HG03159 (cell line): Measurements from ENCODE around the gene P3R3URF.

Experiments used
- ATAC-seq: cut with Tn5 transposase; IDR thresholded peaks from one replicate; pipeline ENCODE4 v1.9.1; 2021; ENCODE audit warnings: mild to moderate bottlenecking, moderate library complexity; ENCODE audit not compliant: unreplicated experiment

P3R3URF gene

DNA sequence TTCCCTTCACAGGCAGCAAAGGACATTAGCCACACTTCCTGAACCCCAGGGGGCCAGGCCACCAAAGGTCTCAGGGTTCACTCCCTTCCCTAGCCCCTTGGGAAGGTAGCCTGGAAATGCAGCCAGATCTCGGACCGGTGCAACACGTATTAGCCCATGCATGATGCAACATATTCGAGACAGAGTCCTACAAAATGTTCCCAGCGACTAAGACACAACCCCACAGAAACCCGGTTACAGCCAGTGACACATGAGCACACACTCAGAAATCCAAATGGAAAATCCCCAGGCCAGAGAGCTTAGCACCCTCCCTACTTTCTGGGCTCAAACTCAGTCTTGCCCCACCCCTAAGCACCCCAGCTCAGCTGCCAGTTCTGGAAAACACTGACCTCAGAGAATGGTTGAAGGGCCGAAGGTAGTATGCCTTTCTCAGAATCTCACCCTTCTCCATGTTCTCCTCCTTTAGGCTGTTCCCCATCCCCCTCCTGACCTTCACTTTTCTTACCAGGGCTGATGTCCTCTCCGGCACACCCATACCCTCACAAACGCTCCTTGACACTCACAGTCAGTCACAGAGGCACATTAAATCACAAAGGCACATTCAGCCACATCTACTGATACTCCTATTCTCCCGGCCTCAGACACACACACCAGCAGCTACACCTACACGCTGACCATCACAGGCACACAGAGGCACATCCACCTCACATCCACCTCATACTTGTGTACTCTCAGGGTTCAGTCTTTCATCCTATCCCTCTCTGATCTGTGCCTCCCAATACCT lies 1.6 kb downstream of the P3R3URF start, which contains the start of gene TSPAN1:
Gene TSPAN1, plus strand, starts transcription at position 640 of the 784 bp plus-strand sequence. CDS start 6,021 bp downstream, outside the sequence.
- ATAC-seq = no peak

DNA sequence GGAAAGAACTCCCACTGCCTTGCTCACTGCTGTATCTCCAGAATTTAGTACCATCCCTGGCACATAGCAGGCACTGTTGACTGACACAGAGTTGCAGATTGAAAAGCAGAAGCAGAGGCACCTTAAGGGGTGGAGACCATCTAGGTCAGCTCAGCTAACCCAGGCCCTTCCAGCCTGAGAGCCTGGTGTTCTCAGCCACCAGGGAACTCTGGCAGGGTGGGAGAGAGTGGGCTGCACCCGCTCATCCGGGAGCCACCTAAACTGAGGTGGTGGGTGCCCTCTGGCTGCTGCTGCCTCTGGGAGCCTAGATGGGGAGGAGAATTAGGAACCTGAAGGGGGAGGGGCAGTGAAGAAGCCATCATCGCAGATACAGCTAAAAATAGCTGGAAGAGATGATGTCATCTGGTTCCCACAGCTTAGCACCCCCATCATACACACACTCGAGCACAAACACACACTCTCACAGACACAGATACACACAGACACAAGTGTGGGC lies 2.9 kb downstream of the P3R3URF start:
- no peak for ATAC-seq

DNA sequence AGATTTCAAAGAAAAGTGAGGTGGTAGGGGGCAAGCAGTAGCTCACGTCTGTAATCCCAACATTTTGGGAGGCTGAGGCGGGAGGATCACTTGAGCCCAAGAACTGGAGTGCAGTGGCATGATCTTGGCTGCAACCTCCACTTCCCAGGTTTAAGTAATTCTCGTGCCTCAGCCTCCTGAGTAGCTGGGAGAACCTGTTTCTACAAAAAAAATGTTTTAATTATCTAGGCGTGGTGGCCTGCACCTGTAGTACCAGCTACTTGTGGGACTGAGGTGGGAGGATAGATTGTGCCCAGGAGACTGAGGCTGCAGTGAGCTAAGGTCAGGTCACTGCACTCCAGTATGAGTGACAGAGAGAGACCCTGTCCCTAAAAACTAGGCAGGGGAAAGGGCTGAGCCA lies 4.0 kb downstream of the P3R3URF start:
- no peak for ATAC-seq

DNA sequence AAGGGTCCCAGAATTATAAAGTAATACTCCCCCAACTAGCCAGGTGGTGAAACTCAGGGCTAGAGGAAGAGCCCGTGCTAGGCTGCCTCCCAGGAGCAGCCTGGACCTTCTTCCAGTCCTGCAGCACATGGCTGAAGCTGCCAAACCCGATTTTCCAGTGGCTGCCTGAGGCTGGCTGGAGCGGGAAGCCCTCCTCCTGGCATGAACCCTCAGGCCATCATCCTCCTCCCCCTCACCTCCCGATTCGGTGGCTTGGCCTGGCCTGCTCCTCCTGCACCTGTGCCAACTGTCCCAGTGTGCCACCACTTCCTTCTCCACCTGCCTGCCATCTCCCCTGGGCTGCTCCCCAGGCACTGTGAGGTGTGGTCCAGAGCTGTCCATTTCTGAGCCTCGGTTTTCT lies 4.4 kb downstream of the P3R3URF start:
- no peak for ATAC-seq

DNA sequence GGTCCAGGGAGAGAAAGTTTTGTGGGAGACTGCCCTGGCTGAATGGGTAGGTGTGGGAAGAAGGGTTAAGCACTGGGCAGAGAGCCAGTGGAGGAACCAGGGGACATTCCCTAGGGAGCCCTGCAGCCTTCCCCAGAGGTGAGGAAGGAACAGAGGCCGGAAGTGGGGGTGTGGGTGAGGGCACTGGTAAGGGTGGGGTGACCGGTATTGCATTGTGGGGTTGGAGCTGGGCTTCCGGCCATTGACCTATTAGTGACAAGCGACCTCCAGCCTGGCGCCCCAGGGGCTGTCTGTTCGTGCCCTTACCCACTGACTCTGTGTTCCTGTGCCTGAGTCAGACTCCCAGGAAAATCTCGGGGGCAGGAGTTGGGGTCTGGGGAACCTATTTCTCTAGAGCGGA lies 4.9 kb downstream of the P3R3URF start:
- no peak for ATAC-seq

DNA sequence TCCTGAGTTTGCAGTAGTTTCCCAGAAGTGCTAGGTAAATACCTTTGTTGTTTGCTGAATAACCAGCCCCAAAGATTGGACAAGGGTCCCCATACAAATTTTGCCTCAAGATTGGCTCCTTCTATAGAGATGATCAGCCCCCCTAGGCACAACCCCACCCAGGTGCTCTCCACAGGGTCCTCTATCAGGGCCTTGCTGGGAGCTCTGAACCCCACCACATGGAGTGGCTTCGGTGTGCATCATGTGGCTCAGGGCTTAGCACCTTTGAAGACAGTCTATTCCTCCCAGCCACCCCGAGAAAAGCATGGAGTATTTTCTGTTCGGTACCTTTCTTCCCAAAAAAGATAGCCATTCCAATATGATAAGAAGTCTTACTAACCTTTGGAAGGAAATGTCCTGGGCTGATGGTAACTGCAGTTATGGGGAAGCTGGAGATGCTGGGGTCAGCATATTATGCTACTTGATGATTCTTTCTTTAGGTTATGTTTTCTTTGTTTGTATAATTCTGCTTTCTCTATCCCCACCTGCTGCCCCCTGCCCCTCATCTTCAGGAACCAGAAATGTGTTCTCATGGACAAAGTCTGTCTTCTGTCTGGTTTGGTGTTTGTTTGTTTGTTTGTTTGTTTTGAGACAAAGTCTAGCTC lies 6.4 kb downstream of the P3R3URF start:
- ATAC-seq = no peak

DNA sequence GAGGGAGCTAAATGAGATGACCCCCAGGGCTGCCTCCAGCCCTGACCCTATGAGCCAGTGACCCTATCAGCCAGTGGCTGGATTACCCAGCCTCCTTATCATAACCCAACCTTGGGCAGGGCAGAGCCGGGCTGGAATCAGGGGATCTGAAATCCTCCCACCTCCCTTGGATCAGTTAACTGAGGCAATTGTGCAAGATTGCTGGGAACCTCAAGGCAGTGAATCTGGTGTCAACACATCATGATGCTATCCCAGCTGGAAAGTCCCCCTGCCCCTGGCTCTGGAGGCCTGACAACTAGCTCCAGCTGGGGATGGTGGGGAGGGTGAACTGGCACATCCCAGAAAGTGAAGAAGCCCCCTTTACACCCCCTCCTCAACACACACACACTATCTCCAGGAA lies 7.8 kb downstream of the P3R3URF start:
- no peak for ATAC-seq

DNA sequence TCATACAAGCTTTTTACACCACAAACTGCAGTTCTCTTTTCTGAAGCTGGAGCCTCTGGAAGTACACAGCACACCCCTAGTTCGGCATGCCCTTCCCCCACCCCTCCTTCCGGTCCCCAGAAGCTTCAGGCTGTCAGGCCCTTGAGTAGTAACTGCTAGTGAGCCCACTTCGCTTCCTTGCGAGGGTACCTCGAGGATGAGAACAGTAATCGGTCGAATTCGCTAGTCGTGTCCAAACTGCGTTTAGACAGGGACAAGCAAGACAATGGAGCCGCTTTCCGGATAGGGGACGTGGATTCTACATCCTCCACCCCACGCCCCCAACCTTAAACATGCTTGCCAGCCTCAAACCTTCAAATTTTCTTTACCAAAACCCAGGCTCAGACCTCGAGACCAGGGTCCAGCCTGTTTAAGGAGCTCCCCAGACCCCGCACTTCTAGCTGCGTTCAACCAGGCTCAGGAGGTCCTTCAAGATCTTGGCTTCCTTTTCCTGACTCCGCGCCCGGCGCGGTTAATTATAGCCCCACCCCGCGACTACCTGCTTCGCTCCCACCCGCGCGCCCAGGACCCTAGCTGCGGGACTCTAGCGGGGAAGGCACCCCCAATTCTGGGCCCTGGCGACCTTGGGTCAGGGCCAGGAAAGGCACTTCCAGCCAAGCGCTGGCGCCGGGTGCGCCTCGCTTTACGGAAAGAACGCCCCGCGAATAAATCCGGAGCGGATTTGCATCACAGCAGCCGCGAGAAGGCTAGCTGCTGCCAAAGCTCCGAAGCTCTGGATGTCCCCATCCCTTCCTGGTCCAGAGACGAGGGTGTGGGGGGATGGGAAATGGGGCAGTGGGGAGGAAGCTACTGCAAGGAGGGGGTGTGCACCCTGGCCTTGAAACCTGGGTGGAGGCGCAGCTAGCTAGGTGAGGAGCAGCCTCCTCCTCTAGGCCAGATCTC lies 9.5 kb downstream of the P3R3URF start:
- ATAC-seq = no peak

DNA sequence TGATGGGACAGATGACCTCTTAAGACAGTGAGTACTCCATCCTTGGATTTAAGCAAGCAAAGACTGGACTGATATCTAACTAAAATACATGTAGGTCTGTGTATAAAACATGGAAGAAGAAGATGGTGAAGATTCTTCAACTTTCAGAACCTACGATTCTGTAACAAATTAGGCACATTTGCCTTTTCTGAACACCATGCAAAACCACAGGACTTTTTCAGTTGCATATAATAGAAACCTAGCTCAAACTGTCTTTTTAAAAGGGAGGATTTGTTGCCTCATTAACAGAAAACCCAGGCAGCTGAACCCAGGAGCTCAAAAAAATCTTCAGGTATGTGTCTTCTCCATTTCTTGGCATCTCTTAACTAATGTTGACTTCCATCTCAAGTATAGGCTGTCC lies 16.1 kb downstream of the P3R3URF start:
- no peak for ATAC-seq

DNA sequence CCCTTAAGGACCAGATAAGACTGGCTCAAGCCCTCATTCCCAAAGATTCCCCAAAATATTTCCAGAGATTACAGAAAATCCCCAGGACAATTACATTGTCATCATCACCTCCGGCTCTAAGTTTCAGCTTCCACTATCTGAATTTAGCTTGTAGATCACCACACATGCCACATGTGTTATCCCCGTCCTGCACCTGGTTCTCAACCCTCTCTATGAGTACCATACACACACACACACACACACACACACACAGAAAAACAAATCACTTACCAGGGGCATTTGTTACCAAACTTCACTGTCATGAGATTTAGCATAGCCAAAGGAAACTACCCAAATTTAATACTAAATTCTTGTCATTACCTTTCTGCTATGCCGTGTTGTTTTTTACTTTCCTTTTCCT lies 16.8 kb downstream of the P3R3URF start:
- no peak for ATAC-seq

DNA sequence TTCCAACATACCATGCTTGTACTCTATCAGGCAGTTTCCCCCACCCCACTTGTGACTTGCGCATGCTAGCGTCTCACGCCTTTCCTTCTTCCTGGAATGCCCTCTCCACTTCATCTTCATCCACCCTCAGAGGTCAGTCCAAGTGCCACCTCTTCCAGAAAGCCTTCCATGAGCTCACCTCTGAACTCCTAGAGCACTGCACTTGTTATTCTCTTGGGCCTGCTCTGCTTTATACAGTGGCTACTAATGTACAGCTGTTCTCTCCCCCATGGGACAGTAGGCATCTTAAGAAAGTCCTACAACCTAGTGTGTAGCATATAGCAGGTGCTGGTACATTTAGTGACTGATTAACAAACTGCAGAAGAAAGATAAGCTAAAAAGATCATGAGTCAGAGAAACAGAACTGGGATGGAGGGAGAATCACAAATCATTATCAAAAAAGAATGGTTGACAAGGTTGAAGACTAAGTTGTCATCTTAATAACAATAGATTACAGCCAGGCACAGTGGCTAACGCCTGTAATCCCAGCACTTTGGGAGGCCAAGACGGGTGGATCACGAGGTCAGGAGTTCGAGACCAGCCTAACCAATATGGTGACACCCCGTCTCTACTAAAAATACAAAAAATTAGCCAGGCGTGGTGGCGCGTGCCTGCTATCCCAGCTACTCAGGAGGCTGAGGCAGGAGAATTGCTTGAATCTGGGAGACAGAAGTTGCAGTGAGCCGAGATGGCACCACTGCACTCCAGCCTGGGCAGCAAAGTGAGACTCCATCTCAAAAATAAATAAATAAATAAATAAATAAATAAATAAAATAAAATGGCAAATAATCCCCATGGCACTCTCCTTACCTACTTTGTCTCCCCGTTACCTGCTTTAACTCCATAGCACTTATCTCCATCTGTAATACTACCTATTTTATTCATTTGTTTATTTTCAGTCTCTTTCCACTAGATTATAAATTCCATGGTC lies 17.7 kb downstream of the P3R3URF start:
- ATAC-seq = peak; percentile 80

DNA sequence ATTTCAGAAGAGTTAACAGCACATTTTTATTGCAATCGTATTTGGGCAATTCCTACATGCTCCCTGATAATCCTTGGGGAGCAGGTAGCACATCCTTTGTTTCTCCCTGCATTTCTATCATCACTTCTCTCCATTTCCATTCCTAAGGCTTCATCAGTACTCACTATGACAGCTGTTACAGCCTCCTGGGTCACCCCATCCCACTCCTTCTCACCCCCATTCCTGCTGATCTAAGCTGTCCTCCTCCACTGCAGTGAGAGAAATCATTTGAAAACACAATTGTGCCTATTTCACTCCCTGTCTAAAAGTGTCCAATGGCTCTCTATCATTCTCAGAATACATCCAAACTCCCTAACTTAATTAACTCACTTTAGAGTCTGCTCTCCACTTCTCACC lies 18.4 kb downstream of the P3R3URF start:
- ATAC-seq = no peak

DNA sequence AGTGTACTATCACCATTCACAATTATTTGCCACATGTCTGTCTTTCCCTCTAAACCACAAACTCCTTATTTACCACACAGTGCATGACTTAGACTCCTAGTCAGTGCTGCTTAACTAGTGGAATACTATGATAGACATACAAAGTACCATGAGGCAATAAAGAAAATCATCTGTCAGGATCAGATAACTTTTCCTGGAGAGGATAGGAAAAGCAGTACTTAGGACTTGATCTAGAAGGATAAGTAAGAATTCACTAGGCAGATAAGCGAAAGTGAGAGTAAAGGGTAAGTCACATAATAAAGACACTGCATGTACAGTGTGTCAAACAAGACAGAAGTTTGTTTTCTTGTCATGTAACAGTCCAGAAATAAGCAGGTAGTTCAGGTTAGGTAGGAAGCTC lies 22.6 kb downstream of the P3R3URF start:
- no peak for ATAC-seq

DNA sequence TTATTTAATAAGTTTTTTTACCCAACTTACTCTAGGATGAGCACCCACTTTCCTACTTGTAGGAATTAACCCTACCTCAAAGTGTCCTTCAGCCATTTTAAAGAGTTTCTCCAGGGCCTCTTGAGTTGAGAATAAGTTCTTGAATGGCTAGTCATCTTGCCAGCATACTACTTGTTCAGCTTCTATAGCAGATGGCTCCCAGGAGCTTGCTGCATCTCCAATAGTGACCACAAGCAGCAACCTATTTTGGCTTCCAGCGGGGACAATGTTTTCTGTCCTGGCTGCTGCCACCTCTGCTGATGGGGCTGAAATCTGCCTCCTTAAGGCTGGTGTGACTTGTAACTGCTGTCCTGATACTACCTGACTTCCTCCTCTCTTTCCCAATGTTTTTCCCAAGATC lies 23.1 kb downstream of the P3R3URF start:
- no peak for ATAC-seq

DNA sequence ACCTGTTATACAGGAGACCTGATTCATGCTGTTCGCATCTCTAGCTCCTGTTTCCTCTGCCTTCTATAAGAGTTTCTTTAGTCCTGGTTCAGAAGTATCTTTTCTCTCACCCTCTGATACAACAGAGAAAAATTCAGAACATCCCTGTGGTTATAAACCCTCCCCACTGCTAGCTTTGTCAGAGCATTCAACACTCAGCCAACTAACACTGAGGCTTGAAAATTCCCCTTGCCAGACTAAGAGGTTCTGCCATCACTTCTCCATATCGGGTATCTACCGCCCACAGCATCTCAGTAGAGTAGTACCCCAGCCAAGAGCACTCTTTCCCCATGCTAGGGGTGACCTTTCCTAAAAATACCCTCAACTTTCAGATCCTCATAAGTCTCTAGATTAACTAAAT lies 24.3 kb downstream of the P3R3URF start:
- no peak for ATAC-seq

DNA sequence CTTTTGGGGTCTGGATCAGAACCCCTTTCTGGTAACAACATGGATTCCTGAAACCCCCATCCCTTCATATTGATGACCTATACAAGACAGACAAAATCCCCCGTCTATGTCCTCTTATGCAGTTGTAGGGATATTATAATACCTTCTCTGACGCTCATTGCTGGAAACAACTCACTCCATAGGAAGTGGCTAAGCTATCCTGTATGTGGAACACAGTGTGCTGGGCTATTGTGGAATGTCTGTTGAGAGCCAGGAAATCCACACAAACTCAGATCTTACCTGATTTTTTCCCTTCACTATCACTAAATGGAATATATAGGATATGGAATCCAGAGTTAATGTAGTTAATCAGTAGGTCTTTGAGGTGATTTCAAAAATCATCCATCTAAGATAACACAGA lies 26.2 kb downstream of the P3R3URF start:
- no peak for ATAC-seq

DNA sequence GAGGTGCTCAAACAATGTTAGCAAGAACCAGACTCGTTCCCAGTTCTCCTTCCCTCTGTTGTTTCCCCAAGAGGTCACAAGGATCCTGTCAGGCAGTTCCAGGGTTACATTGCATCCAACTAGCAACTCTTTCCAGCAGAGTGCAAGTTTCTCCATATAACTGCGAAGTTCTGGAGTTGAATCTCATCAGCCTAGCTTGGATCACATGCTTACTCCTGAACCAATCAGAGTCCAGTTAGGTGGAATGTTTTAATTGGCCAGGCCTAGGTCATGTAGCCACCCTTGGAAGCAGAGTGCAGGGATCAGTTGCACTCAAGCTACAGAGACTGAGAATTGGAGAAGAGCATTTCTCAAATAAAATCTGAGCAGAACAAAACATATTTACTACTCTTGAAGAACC lies 28.0 kb downstream of the P3R3URF start:
- ATAC-seq = no peak

DNA sequence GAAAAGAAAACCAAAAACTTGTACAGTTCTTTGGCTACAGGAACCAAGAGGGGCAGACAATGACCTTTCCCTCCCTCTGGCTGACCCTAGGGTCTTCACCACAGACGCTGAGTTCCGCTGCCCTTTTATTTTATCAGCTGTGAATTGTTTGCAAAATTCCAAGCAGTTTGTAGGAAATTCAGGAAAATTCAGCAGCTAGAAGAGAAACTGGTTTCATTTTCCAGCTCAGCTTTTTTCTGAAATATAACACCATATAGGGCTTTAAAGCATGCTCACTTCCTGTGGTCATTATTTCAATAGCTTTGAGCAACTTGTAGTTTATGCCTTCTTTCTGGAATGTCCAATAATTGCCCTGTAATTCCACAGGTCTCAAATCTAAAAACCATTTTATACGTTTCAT lies 38.4 kb downstream of the P3R3URF start:
- ATAC-seq = no peak

DNA sequence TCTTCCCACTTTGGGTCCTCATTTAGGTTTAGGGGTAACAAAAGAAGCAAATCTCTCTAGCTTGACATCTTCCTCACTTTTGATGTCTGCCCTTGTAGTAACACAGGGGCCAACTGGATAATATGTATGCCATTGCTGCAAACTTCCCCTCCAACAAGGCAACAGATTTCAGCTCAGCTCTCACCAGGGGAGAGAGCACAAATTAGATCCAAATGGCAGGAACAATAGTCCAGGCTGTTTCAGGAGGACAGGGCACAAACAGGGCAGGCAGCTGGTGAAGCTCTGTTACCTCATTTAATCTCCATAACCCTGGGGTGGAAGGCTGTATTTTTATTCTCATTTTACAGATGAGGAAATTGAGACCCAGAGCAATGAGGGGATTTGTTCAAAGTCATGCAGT lies 39.6 kb downstream of the P3R3URF start:
- no peak for ATAC-seq

DNA sequence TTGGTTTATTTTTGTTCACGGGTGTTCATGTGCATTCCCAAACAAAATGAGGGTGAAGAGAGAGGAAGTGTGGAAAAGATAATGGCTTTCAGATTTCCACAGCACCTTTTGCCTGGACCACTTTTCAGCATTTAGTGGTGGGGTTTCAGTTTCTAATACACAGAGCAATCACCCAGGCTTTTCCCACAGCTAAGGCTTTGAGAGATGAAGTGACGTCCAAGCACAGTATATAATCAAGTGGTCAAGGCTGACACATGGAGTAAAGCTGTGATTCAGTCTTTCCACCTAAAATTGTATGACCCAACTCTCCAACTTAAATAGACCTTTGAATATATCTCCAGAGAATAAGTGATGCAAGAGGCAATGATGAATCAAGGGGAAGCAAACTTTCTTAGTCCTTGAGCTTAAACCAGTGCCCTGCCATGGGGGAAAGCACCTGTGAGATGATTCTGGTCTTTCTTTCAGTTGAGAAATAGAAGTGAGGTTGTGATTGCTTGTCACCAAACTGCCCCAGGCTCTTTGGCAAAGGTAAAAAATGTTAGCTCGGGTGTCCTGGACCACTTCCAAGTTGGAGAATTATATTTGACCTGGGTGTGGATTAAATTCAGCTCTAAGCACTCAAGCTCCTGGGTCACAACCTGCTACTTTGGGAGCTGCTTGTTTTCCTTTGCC lies 41.5 kb downstream of the P3R3URF start:
- ATAC-seq = no peak
